ENCODE results near the gene DLEC1. TPM values are rescaled to one million over a fixed set of nuclear protein-coding genes. Genes with fewer than 3 reads are reported as not detected.

DLEC1 gene
- total RNA-seq, 4 donors from 2014 or later, result 1.5 to 2.8 (median 1.9) TPM; not detected in 1

GRCh38 chr3:37997791-37998370 lies 41.1 kb upstream of the DLEC1 start:
- TF ChIP-seq POLR2A (IDR thresholded peaks at IDR 0.05) (no peak), CTCF (IDR thresholded peaks at IDR 0.05) (no peak)
- intact Hi-C loops (cut with DNase I; ENCODE audit: low total_unique reads), result no loop called here
- Histone ChIP-seq H3K9me3 (no peaks in the 10 kb centered on the region), H3K27ac (peak overlapping the region; percentile 88 to 90), H3K4me1 (peaks cover 5 to 8% of the 10 kb centered on the region in 2 donors), H3K27me3 (no peaks in the 10 kb centered on the region), H3K4me3 (peak overlapping the region in 1 of 2 donors; percentile 48), H3K36me3 (no peaks in the 10 kb centered on the region)
- peak in 1 of 2 donors; percentile 43 for DNase-seq

GRCh38 chr3:37999836-38000235 lies 39.2 kb upstream of the DLEC1 start:
- no peak overlapping the region for H3K4me3 ChIP-seq
- no peaks in the 10 kb centered on the region for H3K27me3 ChIP-seq
- TF ChIP-seq CTCF (IDR thresholded peaks at IDR 0.05), result no peak
- no peak for TF ChIP-seq POLR2A (IDR thresholded peaks at IDR 0.05)
- H3K4me1 ChIP-seq, result peaks cover 4 to 5% of the 10 kb centered on the region in 2 donors
- no peaks in the 10 kb centered on the region for H3K9me3 ChIP-seq
- intact Hi-C loops (cut with DNase I; ENCODE audit: low total_unique reads), result loop anchor here (10.0 kb wide), 1 partner anchor 145 kb away; no protein-coding TSS in a partner anchor
- no peak for DNase-seq
- no peak overlapping the region for H3K27ac ChIP-seq
- no peaks in the 10 kb centered on the region for H3K36me3 ChIP-seq

GRCh38 chr3:38000242-38000916 lies 38.6 kb upstream of the DLEC1 start:
- peaks cover 3 to 5% of the 10 kb centered on the region in 2 donors for H3K4me1 ChIP-seq
- H3K27me3 ChIP-seq, result no peaks in the 10 kb centered on the region
- H3K9me3 ChIP-seq, result no peaks in the 10 kb centered on the region
- intact Hi-C loops (cut with DNase I; ENCODE audit: low total_unique reads), result loop anchor here (10.0 kb wide), 1 partner anchor 146 kb away; no protein-coding TSS in a partner anchor
- DNase-seq, result peak in 1 of 2 donors; percentile 14
- no peak for TF ChIP-seq POLR2A (IDR thresholded peaks at IDR 0.05)
- no peak for TF ChIP-seq CTCF (IDR thresholded peaks at IDR 0.05)
- H3K27ac ChIP-seq, result no peak overlapping the region
- H3K36me3 ChIP-seq, result no peaks in the 10 kb centered on the region
- H3K4me3 ChIP-seq, result no peak overlapping the region

GRCh38 chr3:38000965-38001455 lies 38.0 kb upstream of the DLEC1 start:
- H3K27me3 ChIP-seq, result no peaks in the 10 kb centered on the region
- intact Hi-C loops (cut with DNase I; ENCODE audit: low total_unique reads), result loop anchor here (10.0 kb wide), 1 partner anchor 146 kb away; no protein-coding TSS in a partner anchor
- DNase-seq, result peak in 1 of 2 donors; percentile 10
- H3K4me3 ChIP-seq, result no peak overlapping the region
- TF ChIP-seq CTCF (IDR thresholded peaks at IDR 0.05), result no peak
- no peak for TF ChIP-seq POLR2A (IDR thresholded peaks at IDR 0.05)
- H3K4me1 ChIP-seq, result peaks cover 3 to 5% of the 10 kb centered on the region in 2 donors
- H3K27ac ChIP-seq, result no peak overlapping the region
- H3K9me3 ChIP-seq, result no peaks in the 10 kb centered on the region
- no peaks in the 10 kb centered on the region for H3K36me3 ChIP-seq
